IPS-11a (cell line): ENCODE results near the gene CD200.

ENCODE experiments used
- H3K4me3 ChIP-seq: one replicate; pipeline ENCODE4 v1.5.1; 2013; ENCODE audit warnings: low read depth, low read length, control low read depth

The CD200 gene

GRCh38 chr3:112407888-112408702, 75.1 kb downstream of the CD200 start:
- no peak overlapping the region for H3K4me3 ChIP-seq

- H3K4me3 ChIP-seq, result no peak overlapping the region
These were observed 76.1 kb downstream of the CD200 start for GRCh38 chr3:112409041-112409440.

GRCh38 chr3:112411425-112411824, 78.5 kb downstream of the CD200 start:
- no peak overlapping the region for H3K4me3 ChIP-seq
